Endodermal cell (in vitro differentiated cells): Measurements from ENCODE around the gene CDK15. TPM values are rescaled to one million over a fixed set of nuclear protein-coding genes. Genes with fewer than 3 reads are reported as not detected.

Source experiments
- DNase-seq: peaks from one replicate; pipeline ENCODE4 v3.0.0-alpha.2; 2017
- H3K27ac ChIP-seq: 2 replicates; pipeline ENCODE4 v1.5.1; 2013; ENCODE audit warnings: mild to moderate bottlenecking, low read depth, low read length, moderate library complexity
- H3K27me3 ChIP-seq: 2 replicates; pipeline ENCODE4 v1.6.1; 2013; ENCODE audit warnings: mild to moderate bottlenecking, low read length, moderate library complexity; ENCODE audit not compliant: insufficient read depth, control insufficient read depth, poor library complexity, severe bottlenecking
- H3K36me3 ChIP-seq: 2 replicates; pipeline ENCODE4 v1.7.0; 2013; ENCODE audit warnings: mild to moderate bottlenecking, low read length, moderate library complexity; ENCODE audit not compliant: control insufficient read depth, insufficient read depth
- H3K4me1 ChIP-seq: one replicate; pipeline ENCODE4 v1.7.0; 2013; ENCODE audit warnings: low read length; ENCODE audit not compliant: control insufficient read depth, insufficient read depth
- H3K4me3 ChIP-seq: 2 replicates; pipeline ENCODE4 v1.5.1; 2013; ENCODE audit warnings: mild to moderate bottlenecking, low read length, moderate library complexity
- H3K9ac ChIP-seq: 2 replicates; pipeline ENCODE4 v1.6.1; 2013; ENCODE audit warnings: mild to moderate bottlenecking, low read length, moderate library complexity; ENCODE audit not compliant: poor library complexity, severe bottlenecking; ENCODE audit errors: extremely low read depth
- H3K9me3 ChIP-seq: 2 replicates; pipeline ENCODE4 v1.6.1; 2013; ENCODE audit warnings: mild to moderate bottlenecking, low read length, moderate library complexity; ENCODE audit not compliant: control insufficient read depth
- H3K27ac Mint-ChIP-seq: 2 replicates; pipeline ENCODE4 v1.8.0; 2020; ENCODE audit warnings: mixed read lengths
- H3K27me3 Mint-ChIP-seq: 2 replicates; pipeline ENCODE4 v1.8.0; 2021; ENCODE audit warnings: mild to moderate bottlenecking, mixed read lengths; ENCODE audit not compliant: insufficient read depth
- H3K36me3 Mint-ChIP-seq: 2 replicates; pipeline ENCODE4 v1.8.0; 2020; ENCODE audit warnings: low read depth, mixed read lengths
- H3K4me1 Mint-ChIP-seq: 2 replicates; pipeline ENCODE4 v1.8.0; 2020; ENCODE audit warnings: mixed read lengths
- H3K4me3 Mint-ChIP-seq: 2 replicates; pipeline ENCODE4 v1.8.0; 2020; ENCODE audit warnings: mild to moderate bottlenecking, moderate library complexity, mixed read lengths
- H3K9me3 Mint-ChIP-seq: 2 replicates; pipeline ENCODE4 v1.8.0; 2020; ENCODE audit warnings: mild to moderate bottlenecking, mixed read lengths
- CTCF ChIP-seq: fragments of 200-600 bp; sonication (generic); conservative IDR thresholded peaks from 2 replicates; pipeline ENCODE4 v1.5.0; 2021; ENCODE audit warnings: antibody characterized with exemption, mild to moderate bottlenecking
- WGBS, 2 experiments: methylation state at CpG; one replicate each; pipeline versions ENCODE4 v1.1.5 to v1.1.7; 2013; ENCODE audit warnings: missing lambda C conversion rate in 2 of 2, mixed read lengths in 1 of 2; ENCODE audit not compliant: insufficient coverage in 1 of 2, insufficient read length in 1 of 2; 5-methylcytosine and 5-hydroxymethylcytosine counted together
- total RNA-seq, 2 donors: library from RNA; stranded (reverse); fragmentation: NEBNext Ultra II Directional in 1 of 2; extraction: Animal tissue kit (Norgen Biotek cat#: 25700) in 1 of 2; gene quantifications; 2 replicates in 1 of 2; 3 replicates in 1 of 2; pipeline ENCODE4 v1.2.1, GENCODE V29; 2021

CDK15 gene
- total RNA-seq, 2 donors from 2014 or later, result 0.35 TPM; not detected in 1

- no peak overlapping the region for H3K9ac ChIP-seq
- Mint-ChIP-seq H3K27ac (no peak overlapping the region), H3K9me3 (no peaks in the 10 kb centered on the region), H3K36me3 (no peaks in the 10 kb centered on the region), H3K27me3 (peaks cover 12% of the 10 kb centered on the region), H3K4me1 (peaks cover 16% of the 10 kb centered on the region), H3K4me3 (no peak overlapping the region)
- DNase-seq, result no peak
- H3K36me3 ChIP-seq, result no peaks in the 10 kb centered on the region
- H3K27me3 ChIP-seq, result no peaks in the 10 kb centered on the region
- no peak overlapping the region for H3K27ac ChIP-seq
- H3K4me1 ChIP-seq, result no peaks in the 10 kb centered on the region
- H3K4me3 ChIP-seq, result no peak overlapping the region
- H3K9me3 ChIP-seq, result no peaks in the 10 kb centered on the region
- TF ChIP-seq CTCF, result no peak
Measured at GRCh38 chr2:201786471-201786870, 19.9 kb upstream of the CDK15 start.

DNA sequence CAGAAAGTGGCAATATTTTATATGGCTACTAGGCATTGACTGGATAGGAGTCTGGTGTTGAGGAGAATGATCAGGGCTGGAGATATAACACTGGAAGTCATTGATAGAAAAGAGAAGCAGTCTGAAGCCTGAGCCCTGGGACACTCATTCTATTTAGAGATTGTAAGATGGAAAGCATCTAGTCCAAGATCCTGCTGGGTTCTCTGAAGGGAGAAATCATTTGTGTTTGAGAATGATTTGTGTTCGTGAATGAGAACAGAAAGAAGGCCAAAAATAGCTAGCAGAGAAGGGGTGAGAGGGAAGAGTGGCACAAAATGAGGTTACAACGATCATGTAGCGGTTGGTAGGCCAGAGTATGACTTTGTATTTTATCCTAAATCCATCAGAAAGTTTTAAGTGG lies 18.0 kb upstream of the CDK15 start:
- H3K27ac ChIP-seq, result no peak overlapping the region
- DNase-seq, result no peak
- no peaks in the 10 kb centered on the region for H3K9me3 Mint-ChIP-seq
- H3K36me3 ChIP-seq, result no peaks in the 10 kb centered on the region
- peaks cover 8% of the 10 kb centered on the region for H3K27me3 Mint-ChIP-seq
- H3K9me3 ChIP-seq, result no peaks in the 10 kb centered on the region
- 97 to 98% methylated on average over 3 of the region's 3 CpGs for WGBS, 2 experiments
- no peaks in the 10 kb centered on the region for H3K4me1 ChIP-seq
- no peak for TF ChIP-seq CTCF
- no peak overlapping the region for H3K4me3 ChIP-seq
- no peak overlapping the region for H3K27ac Mint-ChIP-seq
- H3K4me3 Mint-ChIP-seq, result no peak overlapping the region
- H3K9ac ChIP-seq, result no peak overlapping the region
- H3K4me1 Mint-ChIP-seq, result peaks cover 13% of the 10 kb centered on the region
- no peaks in the 10 kb centered on the region for H3K27me3 ChIP-seq
- H3K36me3 Mint-ChIP-seq, result no peaks in the 10 kb centered on the region

- H3K27ac ChIP-seq, result no peak overlapping the region
- H3K36me3 Mint-ChIP-seq, result no peaks in the 10 kb centered on the region
- H3K27me3 Mint-ChIP-seq, result peaks cover 6% of the 10 kb centered on the region
- no peaks in the 10 kb centered on the region for H3K27me3 ChIP-seq
- H3K4me1 Mint-ChIP-seq, result peaks cover 13% of the 10 kb centered on the region
- H3K9me3 ChIP-seq, result no peaks in the 10 kb centered on the region
- no peak for TF ChIP-seq CTCF
- H3K4me3 ChIP-seq, result no peak overlapping the region
- H3K36me3 ChIP-seq, result no peaks in the 10 kb centered on the region
- no peak for DNase-seq
- no peaks in the 10 kb centered on the region for H3K4me1 ChIP-seq
- no peak overlapping the region for H3K9ac ChIP-seq
- no peak overlapping the region for H3K4me3 Mint-ChIP-seq
- no peaks in the 10 kb centered on the region for H3K9me3 Mint-ChIP-seq
- WGBS, 2 experiments, result 88 to 89% methylated on average over 2 of the region's 2 CpGs
- H3K27ac Mint-ChIP-seq, result no peak overlapping the region
Measured at GRCh38 chr2:201789395-201789794, 16.9 kb upstream of the CDK15 start.
